Stimulated activated CD8-positive, alpha-beta memory T cell treated with anti-CD3 and anti-CD28 coated beads, Interleukin-7, amount 100 ng/mL, for 24 hours (primary cell): ENCODE measurements around the gene TM2D1.
A peak's percentile ranks its signal among the peaks of the same experiment; 100 is the strongest.

Experiments used
- DNase-seq: peaks from one replicate; pipeline ENCODE4 v3.0.0-alpha.2; 2020; ENCODE audit warnings: low read depth

TM2D1 gene

GRCh38 chr1:61644303-61644702 is 80.6 kb downstream of the TM2D1 start:
- no peak for DNase-seq

DNA sequence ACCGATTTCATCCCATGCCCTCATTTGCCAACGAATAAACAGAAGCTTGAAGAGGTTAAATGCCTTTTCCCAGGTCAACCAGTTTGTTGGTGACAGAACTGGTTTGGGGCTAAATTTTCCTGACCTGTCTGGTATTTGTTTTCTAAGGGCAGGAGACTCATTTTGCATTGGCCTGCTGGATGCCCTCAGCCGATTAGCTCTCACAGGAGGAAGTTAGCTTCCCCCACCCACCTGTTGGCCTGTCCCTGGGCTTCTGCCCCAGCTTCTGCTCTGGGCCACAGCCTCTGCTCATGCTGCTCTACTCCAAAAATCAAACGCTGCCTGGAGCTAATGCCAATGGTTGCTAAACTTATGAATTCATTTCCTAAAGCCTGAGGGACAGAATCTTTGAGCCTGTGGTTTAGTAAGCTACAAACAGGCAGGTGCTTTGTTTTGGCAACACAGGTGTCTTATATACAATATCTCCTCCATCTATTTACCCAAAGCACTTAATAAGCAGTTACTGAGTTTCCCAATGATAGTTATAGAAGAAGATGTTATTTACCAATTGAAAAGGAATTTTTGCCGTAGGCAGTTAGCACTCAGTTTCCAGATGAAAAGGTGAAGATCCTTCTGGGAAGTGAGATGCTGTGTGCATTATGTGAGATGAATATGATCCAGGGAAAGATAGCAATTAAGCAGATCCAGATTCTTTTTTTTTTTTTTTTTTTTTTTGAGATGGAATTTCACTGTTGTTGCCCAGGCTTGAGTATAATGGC is 82.3 kb downstream of the TM2D1 start:
- no peak for DNase-seq

- DNase-seq = peak; percentile 25
Observed at GRCh38 chr1:61641578-61642336, 83.2 kb downstream of the TM2D1 start.

DNA sequence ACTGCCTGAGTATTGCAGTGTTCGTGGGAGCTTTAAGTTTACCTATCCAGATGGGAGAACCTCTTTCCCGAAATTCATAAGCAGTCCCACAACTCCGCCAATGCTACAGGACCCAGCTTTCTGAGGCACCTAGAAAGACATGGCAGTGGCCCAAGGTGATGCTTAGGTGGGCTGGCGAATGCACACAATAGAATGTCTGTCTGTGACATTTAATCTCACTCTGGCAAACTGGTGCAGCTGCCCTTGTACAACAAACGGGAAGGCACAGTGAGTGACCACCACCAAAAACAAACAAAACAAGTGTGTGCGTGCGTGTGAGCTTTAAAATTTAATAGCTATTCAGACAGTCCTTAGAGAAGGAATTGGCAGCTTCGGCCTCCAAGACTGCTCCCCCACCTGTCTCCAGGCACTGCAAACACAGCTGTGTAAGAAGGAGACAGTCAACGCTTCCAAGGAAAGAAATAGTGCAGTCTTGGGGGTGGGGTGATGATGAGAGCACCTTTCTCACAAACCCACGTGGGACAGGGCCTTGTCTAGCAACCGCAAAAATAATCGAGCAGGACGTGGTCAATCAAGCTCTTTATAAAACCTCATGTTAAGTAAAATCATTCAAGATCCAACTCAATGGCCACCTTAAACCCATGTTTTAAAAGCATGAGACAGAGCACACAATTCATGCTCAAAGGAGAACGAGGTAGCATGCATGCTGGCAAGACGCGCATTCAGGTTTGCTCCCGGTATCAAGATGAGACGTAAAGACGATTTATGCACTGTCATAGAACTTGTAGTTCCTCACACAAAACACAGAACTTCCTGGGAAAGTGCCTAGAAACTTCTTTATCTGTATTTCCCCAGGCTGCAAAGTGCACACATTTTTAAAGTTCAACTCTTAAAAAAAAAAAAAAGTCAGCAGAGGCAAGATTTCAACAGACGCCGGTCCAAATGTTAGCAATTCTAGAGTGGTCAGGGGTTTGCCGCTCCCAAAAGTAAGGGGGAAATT is 84.1 kb downstream of the TM2D1 start:
- DNase-seq = no peak

GRCh38 chr1:61639608-61640336 is 85.2 kb downstream of the TM2D1 start:
- DNase-seq = no peak

DNA sequence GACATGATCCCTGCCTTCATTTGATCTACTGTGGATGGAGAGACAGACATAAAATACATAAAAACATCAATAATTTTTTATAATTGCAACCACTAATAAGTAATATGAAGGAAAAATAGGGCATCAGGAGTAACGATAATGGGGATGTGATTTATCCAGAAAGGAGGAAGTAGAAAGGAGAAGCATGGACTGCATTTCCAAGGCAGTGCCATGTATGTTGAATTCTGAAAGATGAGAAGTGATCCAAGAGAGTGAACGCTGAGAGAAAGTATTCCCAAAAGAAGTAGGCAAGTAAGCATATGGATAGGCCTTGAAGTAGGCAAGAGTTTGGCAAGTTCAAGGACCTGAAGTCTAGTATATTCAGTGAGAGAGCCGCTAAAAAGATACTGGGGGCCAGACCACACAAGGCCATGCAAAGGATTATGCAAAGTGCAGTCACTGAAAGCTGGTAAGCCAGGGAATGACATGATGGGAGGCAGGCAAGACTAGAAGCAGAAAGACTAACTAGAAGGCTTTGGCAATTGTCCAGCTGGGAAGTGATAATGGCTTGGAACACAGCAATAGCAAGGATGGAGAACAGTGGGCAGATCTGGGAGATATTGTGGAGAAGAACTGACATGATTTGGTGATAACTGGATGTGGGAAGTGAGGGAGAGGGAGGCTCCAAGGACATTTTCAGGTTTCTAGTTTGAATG is 85.9 kb downstream of the TM2D1 start:
- no peak for DNase-seq

DNA sequence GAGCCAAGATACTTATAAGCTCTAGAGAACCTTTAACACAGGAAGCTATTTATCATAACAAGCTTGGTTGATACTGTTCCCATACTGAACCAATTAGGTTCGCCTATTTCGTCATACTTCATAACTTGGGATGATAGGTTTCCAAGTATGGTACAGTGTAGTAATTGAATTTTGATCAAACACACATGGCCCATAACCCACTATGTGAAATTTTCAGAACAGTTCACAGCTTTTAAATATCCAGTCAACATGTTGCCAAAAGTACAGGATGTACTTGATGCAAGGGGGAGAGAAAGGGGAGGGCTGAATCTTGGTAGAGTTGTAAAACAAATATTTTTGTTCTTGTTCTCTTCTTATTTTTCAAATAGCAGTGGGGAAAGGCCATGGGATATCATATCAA is 86.6 kb downstream of the TM2D1 start:
- DNase-seq = no peak

- DNase-seq = no peak
Observed at GRCh38 chr1:61637470-61637869, 87.5 kb downstream of the TM2D1 start.

- no peak for DNase-seq
Observed at GRCh38 chr1:61636814-61637213, 88.1 kb downstream of the TM2D1 start.

- no peak for DNase-seq
Observed at GRCh38 chr1:61636376-61636775, 88.6 kb downstream of the TM2D1 start.

DNA sequence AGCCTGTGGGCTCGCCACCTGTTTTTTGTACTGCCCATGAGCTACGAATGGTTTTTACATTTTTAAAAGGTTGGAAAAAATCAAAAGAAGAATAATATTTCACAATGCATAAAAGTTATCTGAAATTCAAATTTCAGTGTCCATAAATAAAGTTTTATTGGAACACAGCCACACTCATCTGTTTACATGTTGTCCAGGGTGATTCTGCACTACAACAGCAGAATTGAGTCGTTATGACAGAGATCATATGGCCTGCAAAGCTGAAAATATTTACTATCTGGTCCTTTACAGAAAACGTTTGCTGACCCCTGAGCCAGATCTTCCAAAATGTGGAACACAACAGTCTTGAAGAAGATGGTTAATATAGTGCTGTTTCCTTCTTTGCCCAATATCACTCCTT is 89.4 kb downstream of the TM2D1 start:
- no peak for DNase-seq

DNA sequence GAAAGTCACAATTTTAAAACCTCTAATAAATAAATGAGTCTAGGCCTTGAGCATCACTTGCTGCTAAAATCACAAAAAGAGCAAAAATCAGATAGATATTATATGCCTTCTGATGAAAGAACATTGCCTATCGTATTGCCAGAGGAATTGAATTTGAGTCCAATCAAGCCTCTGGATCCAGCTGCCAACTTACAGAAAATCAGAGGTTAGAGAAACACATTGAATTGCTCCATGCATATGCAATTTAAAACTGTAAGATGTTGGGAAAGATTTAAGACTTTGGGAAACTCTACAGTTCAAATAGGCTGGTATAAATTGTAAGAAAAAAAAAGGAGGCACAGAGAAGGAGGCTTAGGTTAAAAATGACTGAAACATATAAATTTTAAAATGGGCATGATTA is 93.5 kb downstream of the TM2D1 start:
- DNase-seq = no peak
